Measurements from ENCODE around the gene VARS1.

DNA sequence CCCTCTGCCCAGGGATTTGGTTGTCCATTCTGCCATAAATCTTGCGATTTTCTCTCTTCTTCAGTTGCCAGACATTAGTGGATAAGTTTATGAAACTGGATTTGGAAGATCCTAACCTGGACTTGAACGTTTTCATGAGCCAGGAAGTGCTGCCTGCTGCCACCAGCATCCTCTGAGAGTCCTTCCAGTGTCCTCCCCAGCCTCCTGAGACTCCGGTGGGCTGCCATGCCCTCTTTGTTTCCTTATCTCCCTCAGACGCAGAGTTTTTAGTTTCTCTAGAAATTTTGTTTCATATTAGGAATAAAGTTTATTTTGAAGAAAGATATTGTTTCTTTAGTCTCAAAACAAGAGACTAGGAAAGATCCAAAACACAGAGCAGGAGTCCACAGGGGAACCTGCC, 33.2 kb downstream of the VARS1 start, which contains the start of gene SAPCD1:
- no peak for TF ChIP-seq CTCF (IDR thresholded peaks at IDR 0.05; ENCODE audit: low read depth, low read length)
- TF ChIP-seq EZH2phosphoT487 (IDR thresholded peaks at IDR 0.05; ENCODE audit: low read depth): no peak
